HG03575 (cell line): ENCODE data around the gene SCAMP4.

Experiments
- ATAC-seq: cut with Tn5 transposase; IDR thresholded peaks from one replicate; pipeline ENCODE4 v1.9.1; 2021; ENCODE audit not compliant: unreplicated experiment, insufficient number of reproducible peaks, low FRiP score; ENCODE audit errors: extremely low read depth

SCAMP4 gene

DNA sequence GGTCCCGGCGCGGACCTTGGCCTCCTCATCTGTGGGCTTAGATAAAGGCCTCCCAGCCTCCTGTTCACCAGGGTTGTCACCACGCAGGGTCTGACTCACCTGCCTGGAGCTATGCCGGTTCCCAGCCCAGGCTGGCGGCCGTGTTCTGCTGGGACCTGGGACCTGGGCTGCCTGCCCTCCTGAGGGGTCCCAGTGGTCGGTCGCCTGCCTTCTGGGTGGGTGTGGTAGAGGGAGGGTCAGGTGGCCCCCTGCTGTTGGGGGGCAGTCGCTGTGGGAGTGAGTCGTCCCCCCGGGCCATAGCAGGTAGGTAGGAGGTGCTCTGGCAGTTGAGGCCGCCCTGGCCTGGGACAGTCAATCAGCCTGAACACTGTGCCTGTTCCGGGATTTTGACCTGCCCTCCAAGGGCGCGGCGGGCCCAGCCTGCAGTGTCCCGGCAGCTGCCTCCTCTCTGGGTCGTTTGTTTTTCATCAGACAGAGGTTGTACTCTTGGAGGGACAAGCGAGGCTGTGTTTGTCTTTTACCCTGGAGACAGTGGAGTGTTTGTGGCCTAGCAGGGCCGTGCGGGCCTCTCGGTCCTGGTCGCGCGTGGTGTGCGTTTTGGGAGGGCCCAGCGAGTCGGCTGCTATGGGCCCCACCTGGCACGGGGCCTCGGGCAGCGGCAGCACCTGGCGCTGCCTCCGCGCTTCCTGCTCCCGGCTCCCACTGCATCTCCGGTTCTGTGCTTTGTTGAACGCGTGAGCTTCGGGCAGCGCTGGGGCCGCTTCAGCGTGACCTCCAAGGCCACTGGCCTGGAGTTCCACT, 2.6 kb downstream of the SCAMP4 start:
- no peak for ATAC-seq

DNA sequence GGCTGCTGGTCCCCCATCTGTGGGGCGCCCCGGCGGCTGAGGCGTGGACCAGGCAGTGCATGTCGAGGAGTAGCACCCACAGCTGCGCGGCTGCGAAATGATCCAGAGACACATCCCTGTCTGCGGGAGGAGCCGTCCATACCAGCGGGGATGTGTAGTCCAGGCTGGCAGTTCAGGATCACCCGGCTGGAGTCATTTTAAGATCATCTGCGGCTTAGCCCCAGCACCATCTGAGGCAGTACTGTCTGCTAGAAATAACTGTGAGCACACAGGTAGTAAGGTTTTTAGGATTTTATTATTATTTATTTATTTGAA, 3.1 kb downstream of the SCAMP4 start:
- ATAC-seq, result no peak

DNA sequence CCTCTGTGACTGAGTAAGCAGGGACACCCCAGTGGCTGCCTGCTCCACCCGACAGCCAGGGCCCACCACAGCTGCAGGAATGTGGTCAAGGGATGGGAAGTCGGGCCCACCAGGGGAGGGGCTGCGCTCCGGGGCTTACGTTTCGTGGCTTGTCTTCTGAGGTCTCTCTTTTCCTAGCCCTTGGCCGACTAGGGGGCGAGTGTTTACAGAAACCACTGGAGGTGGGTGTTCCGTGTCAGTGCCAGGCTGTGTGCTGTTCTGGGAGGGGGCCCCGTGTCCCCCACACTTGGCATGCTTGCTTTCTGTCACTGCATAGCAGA, 4.5 kb downstream of the SCAMP4 start:
- ATAC-seq, result no peak

DNA sequence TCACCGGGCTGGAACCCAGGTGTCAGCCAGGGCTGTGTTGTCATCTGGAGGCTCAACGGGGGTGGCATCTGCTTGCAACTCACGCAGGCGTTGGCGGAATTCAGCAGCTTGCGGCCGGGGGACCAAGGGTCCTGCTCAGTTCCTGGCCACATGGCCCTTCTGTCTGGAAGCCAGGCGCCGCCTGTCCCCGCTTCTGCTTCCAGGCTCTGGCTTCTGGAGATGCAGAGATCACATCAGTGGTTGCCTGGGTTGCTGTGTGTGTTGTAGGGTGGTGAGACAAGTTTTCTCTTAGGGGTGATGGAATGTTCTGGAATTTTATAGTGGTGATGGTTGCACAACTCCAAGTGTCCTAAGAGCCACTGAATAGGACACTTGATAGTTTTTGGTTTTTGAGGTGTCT, 5.0 kb downstream of the SCAMP4 start:
- ATAC-seq, result no peak

- ATAC-seq, result no peak
Observed at GRCh38 chr19:1911098-1911497, 5.9 kb downstream of the SCAMP4 start.

DNA sequence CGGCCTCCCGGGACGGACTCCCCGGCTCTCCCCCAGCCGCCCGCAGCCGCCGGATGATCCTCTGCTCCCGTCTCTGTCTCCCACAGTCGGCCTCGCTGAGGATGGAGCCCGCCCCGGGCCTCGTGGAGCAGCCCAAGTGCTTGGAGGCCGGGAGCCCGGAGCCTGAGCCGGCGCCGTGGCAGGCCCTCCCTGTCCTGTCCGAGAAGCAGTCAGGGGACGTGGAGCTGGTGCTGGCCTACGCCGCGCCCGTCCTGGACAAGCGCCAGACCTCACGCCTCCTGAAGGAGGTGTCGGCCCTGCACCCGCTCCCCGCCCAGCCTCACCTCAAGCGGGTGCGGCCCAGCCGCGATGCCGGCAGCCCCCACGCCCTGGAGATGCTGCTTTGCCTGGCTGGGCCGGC, 6.8 kb downstream of the SCAMP4 start:
- ATAC-seq, result no peak

- no peak for ATAC-seq
Observed at GRCh38 chr19:1912760-1913505, 7.7 kb downstream of the SCAMP4 start.

DNA sequence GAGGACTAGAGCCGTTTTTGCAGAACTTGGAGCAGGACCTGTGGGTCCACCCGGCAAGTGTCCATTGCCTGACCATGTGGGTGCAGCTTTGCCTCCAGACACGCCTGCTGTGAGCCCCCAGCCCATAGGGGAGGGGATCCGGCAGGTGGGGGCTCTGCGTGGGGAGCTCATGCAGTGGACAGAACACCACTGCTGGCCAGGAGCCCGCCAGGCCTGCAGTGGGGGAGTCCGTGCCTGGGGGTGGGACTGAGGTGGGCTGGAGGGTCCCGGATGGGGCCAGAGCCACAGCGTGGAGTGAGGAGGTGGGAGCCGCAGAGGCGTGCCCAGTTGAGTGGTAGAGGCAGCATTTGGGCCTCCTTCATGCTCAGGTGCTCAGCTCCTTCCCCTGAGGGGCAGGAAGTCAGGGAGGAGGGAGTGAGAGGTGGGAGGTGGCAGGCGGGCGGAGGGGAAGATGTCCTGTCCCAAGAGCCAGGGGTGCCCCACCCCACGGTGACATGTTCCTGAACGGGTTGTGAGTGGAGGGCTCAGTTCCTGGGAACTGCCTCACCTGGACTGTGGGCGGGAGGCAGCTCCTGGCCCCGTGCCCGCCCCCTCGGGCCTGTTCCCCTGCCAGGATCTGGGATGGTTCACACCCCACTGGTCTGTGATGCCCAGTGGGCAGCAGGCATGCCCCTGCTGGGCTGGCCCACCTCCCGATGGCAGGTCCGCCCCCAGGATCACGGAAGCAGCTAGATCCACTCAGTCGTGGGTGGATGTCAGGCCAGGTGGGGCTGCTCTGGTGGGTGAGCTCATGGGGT, 8.8 kb downstream of the SCAMP4 start:
- ATAC-seq, result no peak

DNA sequence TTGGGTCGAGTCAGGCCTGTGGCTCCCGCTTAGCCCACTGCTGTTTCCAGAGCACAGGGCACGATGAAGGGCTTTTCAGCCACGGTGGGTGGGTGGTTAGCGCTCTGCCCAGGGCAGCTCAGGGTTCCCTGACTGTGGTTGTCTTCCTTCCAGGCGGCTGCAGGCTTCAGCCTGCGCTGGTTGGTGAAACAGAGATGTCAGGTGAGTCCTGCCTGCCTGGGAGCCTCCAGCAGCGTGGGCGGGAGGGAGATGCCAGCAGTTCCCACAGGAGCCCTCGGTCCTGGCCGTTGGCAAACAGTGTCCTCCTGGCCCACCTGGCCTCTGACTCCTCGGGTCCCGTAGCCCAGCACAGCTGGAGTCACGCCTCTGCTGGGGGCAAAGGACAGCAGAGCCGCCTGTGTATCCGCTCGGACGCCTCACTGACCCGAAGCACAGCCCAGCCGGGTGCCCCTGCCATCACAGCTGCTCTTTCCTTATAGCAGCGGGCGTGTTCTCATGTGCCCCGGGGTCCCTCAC, 9.7 kb downstream of the SCAMP4 start:
- ATAC-seq, result no peak

DNA sequence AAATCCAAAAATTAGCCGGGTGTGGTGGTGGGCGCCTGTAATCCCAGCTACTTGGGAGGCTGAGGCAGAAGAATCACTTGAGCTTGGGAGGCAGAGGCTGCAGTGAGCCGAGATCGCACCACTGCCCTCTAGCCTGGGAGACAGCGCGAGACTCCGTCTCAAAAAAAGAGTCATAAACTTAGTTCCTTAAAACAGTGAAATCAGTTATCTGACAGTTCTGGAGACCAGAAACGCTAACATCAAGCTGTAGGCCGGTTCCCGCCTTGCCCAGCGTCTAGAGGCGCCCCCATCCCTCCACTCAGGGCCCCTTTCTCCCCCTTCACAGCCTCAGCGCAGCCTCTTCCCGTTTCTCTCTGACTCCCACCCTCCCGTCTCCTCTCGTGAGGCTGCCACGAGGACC, 11.9 kb downstream of the SCAMP4 start:
- ATAC-seq, result no peak

DNA sequence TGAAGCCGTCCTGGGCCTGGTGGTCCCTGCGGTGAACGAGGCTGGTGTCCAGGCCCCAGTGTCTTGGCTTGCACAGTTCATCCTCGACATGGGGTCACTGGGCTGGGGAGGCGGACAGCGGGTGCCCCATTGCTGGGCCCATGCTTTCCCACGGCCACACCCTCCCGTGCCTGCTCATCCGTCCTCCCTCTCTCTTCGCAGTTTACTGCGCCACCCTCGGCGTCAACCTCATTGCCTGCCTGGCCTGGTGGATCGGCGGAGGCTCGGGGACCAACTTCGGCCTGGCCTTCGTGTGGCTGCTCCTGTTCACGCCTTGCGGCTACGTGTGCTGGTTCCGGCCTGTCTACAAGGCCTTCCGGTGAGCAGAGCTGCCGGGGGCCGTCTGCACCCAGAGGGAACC, 12.7 kb downstream of the SCAMP4 start:
- no peak for ATAC-seq

DNA sequence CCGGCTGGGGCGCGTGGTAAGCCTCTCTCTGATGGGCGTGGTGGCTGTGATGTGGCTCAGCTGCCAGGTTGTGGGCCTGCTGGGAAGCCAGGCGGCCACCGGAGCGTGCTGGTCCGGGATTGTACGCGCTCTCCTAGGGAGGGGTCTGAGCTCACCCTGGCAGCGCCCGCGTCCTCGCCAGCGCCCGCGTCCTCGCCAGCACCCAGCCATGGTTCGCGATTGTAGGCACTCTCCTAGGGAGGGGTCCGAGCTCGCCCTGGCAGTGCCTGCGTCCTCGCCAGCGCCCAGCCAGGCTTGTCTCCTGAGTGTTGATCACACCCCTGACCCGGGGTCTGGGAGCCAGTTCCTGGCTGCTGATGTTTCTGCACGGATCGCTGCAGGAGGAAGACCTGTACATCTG, 13.8 kb downstream of the SCAMP4 start:
- no peak for ATAC-seq

DNA sequence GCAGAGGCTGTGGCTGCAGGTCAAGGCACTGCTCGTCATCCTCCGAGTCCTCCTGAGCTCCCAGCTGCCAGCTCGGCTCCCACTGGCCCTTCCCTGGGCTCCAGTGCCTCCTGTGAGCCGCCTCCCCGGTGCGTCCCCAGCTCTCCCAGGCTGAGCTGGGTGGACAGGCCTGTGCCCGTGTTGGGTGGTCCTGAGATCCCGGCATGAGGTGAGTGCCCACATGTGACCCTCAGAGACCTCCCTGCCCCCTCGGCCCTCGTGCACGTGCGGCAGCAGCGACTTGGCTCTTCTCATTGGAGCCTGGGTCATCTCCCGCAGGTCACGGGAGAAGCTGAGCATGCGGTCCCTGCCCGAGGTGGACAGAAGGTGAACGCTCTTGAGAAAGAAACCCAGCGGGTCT, 15.4 kb downstream of the SCAMP4 start:
- no peak for ATAC-seq

DNA sequence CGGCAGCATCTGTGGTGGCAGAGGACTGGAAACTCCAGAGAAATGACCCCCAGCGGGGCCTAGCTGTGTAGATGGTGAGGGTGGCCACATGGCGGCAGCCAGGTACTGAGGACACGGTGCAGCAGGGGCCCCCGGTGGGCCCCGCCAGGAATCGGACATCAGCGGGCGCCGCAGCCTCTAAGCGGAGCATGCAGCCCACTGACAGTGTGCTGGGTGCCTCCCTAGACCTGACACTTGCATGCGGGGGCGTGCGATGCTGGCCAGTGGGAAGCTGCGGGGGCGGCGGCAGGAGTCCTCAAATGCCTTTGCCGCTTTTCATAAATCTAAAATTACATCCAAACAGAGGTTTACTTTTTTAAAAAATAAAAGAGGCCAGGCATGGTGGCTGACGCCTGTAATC, 16.1 kb downstream of the SCAMP4 start:
- no peak for ATAC-seq

GRCh38 chr19:1921825-1922224, 16.6 kb downstream of the SCAMP4 start:
- no peak for ATAC-seq

- ATAC-seq, result no peak
Observed at GRCh38 chr19:1922803-1923202, 17.6 kb downstream of the SCAMP4 start.

- no peak for ATAC-seq
Observed at GRCh38 chr19:1923319-1923718, 18.1 kb downstream of the SCAMP4 start.

- no peak for ATAC-seq
Observed at GRCh38 chr19:1924320-1924961, 19.2 kb downstream of the SCAMP4 start.

DNA sequence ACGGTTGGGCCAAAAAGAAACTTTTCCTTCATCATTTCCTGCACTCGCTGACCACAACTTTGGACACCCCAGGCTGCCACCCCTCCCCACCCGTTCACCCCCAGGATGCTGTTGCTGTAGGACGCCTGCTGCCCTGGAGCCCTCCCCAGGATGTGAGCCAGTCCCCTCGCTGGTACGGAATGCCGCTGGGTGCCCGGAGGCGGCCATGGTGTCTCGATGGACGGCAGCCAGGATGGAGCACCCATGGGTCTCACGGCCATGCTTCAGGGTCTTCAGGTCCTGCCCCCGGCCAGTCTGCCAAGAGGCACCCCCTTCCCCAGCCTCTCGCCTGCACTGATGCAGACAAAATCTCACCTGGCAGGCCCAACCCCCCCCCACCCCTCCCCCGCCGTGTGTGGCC, 20.3 kb downstream of the SCAMP4 start:
- no peak for ATAC-seq
